K562 (cell line): ENCODE results near the gene ATF6B.

Source experiments
- CCNT2 ChIP-seq: IDR thresholded peaks from 2 replicates; pipeline ENCODE4 v1.6.1; 2011; ENCODE audit warnings: borderline replicate concordance, low read depth, mild to moderate bottlenecking, moderate library complexity, mixed read lengths, low read length; ENCODE audit not compliant: insufficient read length; ENCODE audit errors: extremely low read depth
- HES1 ChIP-seq: fragments of 450-650 bp; IDR thresholded peaks from 2 replicates; pipeline ENCODE4 v1.6.1; 2016; ENCODE audit warnings: low read depth, mild to moderate bottlenecking, moderate library complexity
- ZBTB34 ChIP-seq: fragments of 250-450 bp; sonication (Bioruptor Pico); IDR thresholded peaks from 2 replicates; pipeline ENCODE4 v1.8.0; 2021; ENCODE audit warnings: mild to moderate bottlenecking, moderate library complexity
- ZBTB8A ChIP-seq: fragments of 450-650 bp; IDR thresholded peaks from 2 replicates; pipeline ENCODE4 v1.6.1; 2018; ENCODE audit warnings: mild to moderate bottlenecking, moderate library complexity; ENCODE audit not compliant: partially characterized antibody
- ZNF561 ChIP-seq: fragments of 450-650 bp; formaldehyde crosslinking; conservative IDR thresholded peaks from 2 replicates; pipeline ENCODE4 v1.4.0; 2020; ENCODE audit warnings: mild to moderate bottlenecking, moderate library complexity

- TF ChIP-seq ZNF561 (no peak), ZBTB8A (no peak), ZBTB34 (CRISPR knock-in tag) (no peak), HES1 (no peak), CCNT2 (no peak)
Measured at GRCh38 chr6:32069460-32069859, 58.6 kb downstream of the ATF6B start.
